GM19372 (cell line): ENCODE data around the gene ABCC1.
A peak's percentile ranks its signal among the peaks of the same experiment; 100 is the strongest.

Experiments
- ATAC-seq: cut with Tn5 transposase; IDR thresholded peaks from one replicate; pipeline ENCODE4 v1.9.1; 2021; ENCODE audit warnings: mild to moderate bottlenecking, low read depth, moderate library complexity; ENCODE audit not compliant: unreplicated experiment

Gene ABCC1

GRCh38 chr16:16016388-16016964 is 67.1 kb downstream of the ABCC1 start:
- no peak for ATAC-seq

GRCh38 chr16:16017812-16018211 is 68.4 kb downstream of the ABCC1 start:
- no peak for ATAC-seq

GRCh38 chr16:16018705-16019104 is 69.3 kb downstream of the ABCC1 start:
- ATAC-seq, result no peak

- ATAC-seq, result no peak
These were observed 70.1 kb downstream of the ABCC1 start for GRCh38 chr16:16019488-16019887.

GRCh38 chr16:16020291-16020690 is 70.9 kb downstream of the ABCC1 start:
- no peak for ATAC-seq

- no peak for ATAC-seq
These were observed 71.6 kb downstream of the ABCC1 start for GRCh38 chr16:16021020-16021419.

- no peak for ATAC-seq
These were observed 72.2 kb downstream of the ABCC1 start for GRCh38 chr16:16021646-16021987.

- ATAC-seq, result no peak
These were observed 72.7 kb downstream of the ABCC1 start for GRCh38 chr16:16021988-16022682.

- ATAC-seq, result no peak
These were observed 73.3 kb downstream of the ABCC1 start for GRCh38 chr16:16022683-16023064.

GRCh38 chr16:16025214-16025968 is 76.0 kb downstream of the ABCC1 start:
- peak; percentile 59 for ATAC-seq

- ATAC-seq, result no peak
These were observed 78.4 kb downstream of the ABCC1 start for GRCh38 chr16:16027728-16028310.

- ATAC-seq, result no peak
These were observed 79.0 kb downstream of the ABCC1 start for GRCh38 chr16:16028311-16028999.

- ATAC-seq, result no peak
These were observed 80.1 kb downstream of the ABCC1 start for GRCh38 chr16:16029431-16030011.

- no peak for ATAC-seq
These were observed 81.0 kb downstream of the ABCC1 start for GRCh38 chr16:16030449-16030848.

GRCh38 chr16:16031401-16031800 is 82.0 kb downstream of the ABCC1 start:
- no peak for ATAC-seq

- no peak for ATAC-seq
These were observed 83.0 kb downstream of the ABCC1 start for GRCh38 chr16:16032271-16032979.

- ATAC-seq, result no peak
These were observed 83.8 kb downstream of the ABCC1 start for GRCh38 chr16:16033208-16033717.

- ATAC-seq, result no peak
These were observed 87.0 kb downstream of the ABCC1 start for GRCh38 chr16:16036359-16036792.

GRCh38 chr16:16037521-16037920 is 88.1 kb downstream of the ABCC1 start:
- no peak for ATAC-seq

- no peak for ATAC-seq
These were observed 88.6 kb downstream of the ABCC1 start for GRCh38 chr16:16037970-16038369.
